ENCODE results near the gene TOP3B. TPM values are rescaled to one million over a fixed set of nuclear protein-coding genes. Genes with fewer than 3 reads are reported as not detected.

Gene TOP3B
- total and polyA plus RNA-seq, 4 donors = 11.9 to 34.2 (median 23.0) TPM

- H3K9ac ChIP-seq (ENCODE audit: insufficient read depth in 1 of 2, low read length in 2 of 2) = no peak overlapping the region
- no peak for ATAC-seq (ENCODE audit: insufficient read depth, low FRiP score)
- peak; percentile 13 for TF ChIP-seq CTCF (IDR thresholded peaks at IDR 0.05; ENCODE audit: control extremely low read depth, extremely low read depth)
- no peak overlapping the region for H3K4me3 ChIP-seq
- WGBS, 2 donors = 74% methylated on average over 7 of the region's 7 CpGs
- peak; percentile 11 to 30 (median 21) for DNase-seq
- H3K27me3 ChIP-seq (ENCODE audit: control insufficient read depth in 3 of 3, insufficient read depth in 3 of 3, low read length in 2 of 3) = no peaks in the 10 kb centered on the region
- no peak overlapping the region for H3K27ac ChIP-seq (ENCODE audit: low read depth in 1 of 2, low read length in 1 of 2)
- no peaks in the 10 kb centered on the region for H3K4me1 ChIP-seq (ENCODE audit: control insufficient read depth in 5 of 5, insufficient read depth in 5 of 5, low read length in 5 of 5)
- peaks cover 1 to 64% (median 17%) of the 10 kb centered on the region in 4 donors for H3K36me3 ChIP-seq (ENCODE audit: control insufficient read depth in 4 of 4, insufficient read depth in 4 of 4, low read length in 4 of 4)
- H3K9me3 ChIP-seq (ENCODE audit: control insufficient read depth in 4 of 4, insufficient read depth in 3 of 4, low read length in 3 of 4) = no peaks in the 10 kb centered on the region
Measured at GRCh38 chr22:21972293-21972779, 10.3 kb downstream of the TOP3B start.

GRCh38 chr22:21971858-21972275, 10.7 kb downstream of the TOP3B start:
- no peaks in the 10 kb centered on the region for H3K27me3 ChIP-seq (ENCODE audit: control insufficient read depth in 3 of 3, insufficient read depth in 3 of 3, low read length in 2 of 3)
- 93 to 95% methylated on average over 7 of the region's 7 CpGs for WGBS, 2 donors
- H3K9ac ChIP-seq (ENCODE audit: insufficient read depth in 1 of 2, low read length in 2 of 2) = no peak overlapping the region
- peaks cover 6 to 69% (median 19%) of the 10 kb centered on the region in 4 donors for H3K36me3 ChIP-seq (ENCODE audit: control insufficient read depth in 4 of 4, insufficient read depth in 4 of 4, low read length in 4 of 4)
- H3K27ac ChIP-seq (ENCODE audit: low read depth in 1 of 2, low read length in 1 of 2) = no peak overlapping the region
- no peak overlapping the region for H3K4me3 ChIP-seq
- no peaks in the 10 kb centered on the region for H3K9me3 ChIP-seq (ENCODE audit: control insufficient read depth in 4 of 4, insufficient read depth in 3 of 4, low read length in 3 of 4)
- ATAC-seq (ENCODE audit: insufficient read depth, low FRiP score) = no peak
- no peak for TF ChIP-seq CTCF (IDR thresholded peaks at IDR 0.05; ENCODE audit: control extremely low read depth, extremely low read depth)
- no peak for DNase-seq
- no peaks in the 10 kb centered on the region for H3K4me1 ChIP-seq (ENCODE audit: control insufficient read depth in 5 of 5, insufficient read depth in 5 of 5, low read length in 5 of 5)

GRCh38 chr22:21970800-21971617, 11.6 kb downstream of the TOP3B start:
- Histone ChIP-seq H3K4me1 (ENCODE audit: control insufficient read depth in 5 of 5, insufficient read depth in 5 of 5, low read length in 5 of 5) (no peaks in the 10 kb centered on the region), H3K9me3 (ENCODE audit: control insufficient read depth in 4 of 4, insufficient read depth in 3 of 4, low read length in 3 of 4) (no peaks in the 10 kb centered on the region), H3K9ac (ENCODE audit: insufficient read depth in 1 of 2, low read length in 2 of 2) (no peak overlapping the region), H3K4me3 (no peak overlapping the region), H3K27me3 (ENCODE audit: control insufficient read depth in 3 of 3, insufficient read depth in 3 of 3, low read length in 2 of 3) (no peaks in the 10 kb centered on the region), H3K27ac (ENCODE audit: low read depth in 1 of 2, low read length in 1 of 2) (no peak overlapping the region), H3K36me3 (ENCODE audit: control insufficient read depth in 4 of 4, insufficient read depth in 4 of 4, low read length in 4 of 4) (peaks cover 10 to 74% (median 23%) of the 10 kb centered on the region in 4 donors)
- no peak for TF ChIP-seq CTCF (IDR thresholded peaks at IDR 0.05; ENCODE audit: control extremely low read depth, extremely low read depth)
- DNase-seq (no peak), ATAC-seq (ENCODE audit: insufficient read depth, low FRiP score) (no peak)
- 95 to 96% methylated on average over 18 of the region's 18 CpGs for WGBS, 2 donors

All from lung (tissue), 12 donors.